ENCODE data around the gene SPACA9.

SPACA9 gene

GRCh38 chr9:132894346-132894745 is 15.6 kb downstream of the SPACA9 start:
- no peak for DNase-seq (ENCODE audit: low read depth in 2 of 2)

GRCh38 chr9:132894862-132895835 is 16.5 kb downstream of the SPACA9 start:
- DNase-seq (ENCODE audit: low read depth in 2 of 2) = no peak

- DNase-seq (ENCODE audit: low read depth in 2 of 2) = no peak
Measured at GRCh38 chr9:132896264-132896663, 17.6 kb downstream of the SPACA9 start.

- no peak for DNase-seq (ENCODE audit: low read depth in 2 of 2)
Measured at GRCh38 chr9:132896906-132897305, 18.2 kb downstream of the SPACA9 start.

GRCh38 chr9:132898051-132898450 is 19.4 kb downstream of the SPACA9 start:
- DNase-seq (ENCODE audit: low read depth in 2 of 2) = no peak

- DNase-seq (ENCODE audit: low read depth in 2 of 2) = peak; percentile 49 to 51
Measured at GRCh38 chr9:132901858-132902831, 23.4 kb downstream of the SPACA9 start.

- no peak for DNase-seq (ENCODE audit: low read depth in 2 of 2)
Measured at GRCh38 chr9:132903574-132904492, 25.1 kb downstream of the SPACA9 start.

GRCh38 chr9:132905726-132906125 is 27.0 kb downstream of the SPACA9 start:
- no peak for DNase-seq (ENCODE audit: low read depth in 2 of 2)

GRCh38 chr9:132908635-132909034 is 29.9 kb downstream of the SPACA9 start:
- DNase-seq (ENCODE audit: low read depth in 2 of 2) = no peak

GRCh38 chr9:132909311-132909710 is 30.6 kb downstream of the SPACA9 start:
- DNase-seq (ENCODE audit: low read depth in 2 of 2) = no peak

- no peak for DNase-seq (ENCODE audit: low read depth in 2 of 2)
Measured at GRCh38 chr9:132910376-132910775, 31.7 kb downstream of the SPACA9 start.

GRCh38 chr9:132912131-132912530 is 33.4 kb downstream of the SPACA9 start:
- no peak for DNase-seq (ENCODE audit: low read depth in 2 of 2)

- no peak for DNase-seq (ENCODE audit: low read depth in 2 of 2)
Measured at GRCh38 chr9:132914924-132915323, 36.2 kb downstream of the SPACA9 start.

GRCh38 chr9:132919614-132920268 is 41.0 kb downstream of the SPACA9 start:
- DNase-seq (ENCODE audit: low read depth in 2 of 2) = no peak

GRCh38 chr9:132923346-132923902 is 44.7 kb downstream of the SPACA9 start:
- no peak for DNase-seq (ENCODE audit: low read depth in 2 of 2)

GRCh38 chr9:132927704-132928103 is 49.0 kb downstream of the SPACA9 start:
- DNase-seq (ENCODE audit: low read depth in 2 of 2) = no peak

- DNase-seq (ENCODE audit: low read depth in 2 of 2) = peak in 1 of 2 experiments; percentile 7
Measured at GRCh38 chr9:132931178-132931735, 52.6 kb downstream of the SPACA9 start.

- DNase-seq (ENCODE audit: low read depth in 2 of 2) = no peak
Measured at GRCh38 chr9:132935026-132935425, 56.3 kb downstream of the SPACA9 start.

GRCh38 chr9:132937463-132937901 is 58.8 kb downstream of the SPACA9 start:
- DNase-seq (ENCODE audit: low read depth in 2 of 2) = no peak

- DNase-seq (ENCODE audit: low read depth in 2 of 2) = no peak
Measured at GRCh38 chr9:132939169-132939568, 60.5 kb downstream of the SPACA9 start.

All from fibroblast of skin of left quadriceps (primary cell).